H1 (cell line): ENCODE results near the gene TRIM47. TPM values are rescaled to one million over a fixed set of nuclear protein-coding genes. Genes with fewer than 3 reads are reported as not detected.

Experiments used
- CEBPB ChIP-seq: IDR thresholded peaks from 2 replicates; pipeline ENCODE4 v1.6.1; 2012; ENCODE audit warnings: low read depth, low read length
- CREB1 ChIP-seq: IDR thresholded peaks from 2 replicates; pipeline ENCODE4 v1.6.1; 2012; ENCODE audit warnings: inconsistent platforms
- FOSL1 ChIP-seq: IDR thresholded peaks from 2 replicates; pipeline ENCODE4 v1.6.1; 2011; ENCODE audit warnings: mild to moderate bottlenecking, low read depth, low read length, moderate library complexity; ENCODE audit not compliant: insufficient read depth
- HDAC2 ChIP-seq, 2 experiments: fragments of 300-600 bp in 1 of 2; sonication (generic) in 1 of 2; IDR thresholded peaks; 2 replicates each; pipeline ENCODE4 v1.6.1; 2011 to 2012; ENCODE audit warnings: low read depth in 2 of 2, low read length in 2 of 2, mild to moderate bottlenecking in 2 of 2, moderate library complexity in 2 of 2, borderline replicate concordance in 1 of 2, inconsistent platforms in 1 of 2
- HDAC6 ChIP-seq: IDR thresholded peaks from one replicate; pipeline ENCODE4 v1.7.1; 2012; ENCODE audit warnings: low read depth, mild to moderate bottlenecking, inconsistent platforms, low read length, moderate library complexity
- NRF1 ChIP-seq: IDR thresholded peaks from 2 replicates; pipeline ENCODE4 v1.6.1; 2011; ENCODE audit warnings: mild to moderate bottlenecking, low read depth, low read length, improper control_type of control experiment
- POLR2AphosphoS5 ChIP-seq: IDR thresholded peaks from 2 replicates; pipeline ENCODE4 v1.6.1; 2011; ENCODE audit warnings: low read depth, low read length
- SP1 ChIP-seq: IDR thresholded peaks from 2 replicates; pipeline ENCODE4 v1.6.1; 2011; ENCODE audit warnings: low read depth, low read length
- SUZ12 ChIP-seq: fragments of 200-600 bp; sonication (generic); IDR thresholded peaks from 2 replicates; pipeline ENCODE4 v1.6.1; 2012; ENCODE audit warnings: mild to moderate bottlenecking, inconsistent platforms, low read length, moderate library complexity, mixed read lengths
- polyA plus RNA-seq, 7 experiments: library from polyadenylated mRNA; depleted of rRNA in 3 of 7; stranded (reverse) in 5 of 7; unstranded in 2 of 7; fragments of >200 nt in 5 of 7; fragments of 200-250 nt in 2 of 7; gene quantifications; 1 replicate in 5 of 7; 2 replicates in 1 of 7; 4 replicates in 1 of 7; pipeline versions ENCODE4 v1.2.1 to v1.2.3, GENCODE V29; 2011 to 2013; ENCODE audit warnings: missing spikeins in 2 of 7, mixed read lengths in 2 of 7
- total RNA-seq: library from RNA; stranded (reverse); fragmentation: NEBNext Ultra II Directional; extraction: Animal tissue kit (Norgen Biotek cat#: 25700); gene quantifications from 2 replicates; pipeline ENCODE4 v1.2.1, GENCODE V29; 2021

Gene TRIM47
- total and polyA plus RNA-seq, 2 of the 8 experiments (the other 6 are each of a cell fraction or from before 2014, with no cell fraction given): 6.3 to 6.4 TPM

DNA sequence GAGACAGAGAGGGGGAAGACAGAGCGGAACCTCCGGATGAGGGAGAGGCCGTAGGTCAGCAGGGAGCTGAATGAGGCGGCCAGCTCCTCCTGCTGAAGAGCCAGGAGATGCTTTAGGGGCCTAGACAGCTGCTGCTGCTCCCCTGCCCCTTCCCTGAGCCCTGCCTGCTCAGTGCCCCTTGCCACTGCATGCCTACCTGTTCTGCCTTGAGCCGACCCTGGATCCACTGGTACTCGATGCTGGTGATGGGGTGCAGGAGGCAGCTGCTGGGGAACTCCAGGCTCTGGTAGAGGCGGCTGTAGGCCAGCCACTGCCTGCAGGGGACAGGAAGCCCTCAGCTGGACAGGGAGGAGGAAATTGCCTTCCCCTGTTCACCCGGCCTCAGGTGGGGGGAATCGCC is 41.8 kb downstream of the TRIM47 start (continued):
- TF ChIP-seq NRF1 (no peak), SP1 (no peak), CREB1 (no peak), HDAC6 (no peak), POLR2AphosphoS5 (no peak), FOSL1 (no peak), SUZ12 (no peak), CEBPB (no peak), HDAC2 (IDR thresholded peaks at IDR 0.05; ENCODE audit: borderline replicate concordance in 1 of 2, low read depth in 2 of 2, low read length in 2 of 2) (no peak)
